SJSA1 (cell line): ENCODE data around the gene CD19. TPM values are rescaled to one million over a fixed set of nuclear protein-coding genes. Genes with fewer than 3 reads are reported as not detected.
"Not testable (repeated sequence)": the region's sequence is repeated elsewhere in the genome, so short reads cannot be mapped to it uniquely, and the experiment has no call there.

Experiments used
- DNase-seq, 2 experiments: peaks; one replicate each; pipeline ENCODE4 v3.0.0-alpha.2; 2015 to 2020; ENCODE audit warnings: low spot score in 2 of 2, low read depth in 1 of 2
- H3K27ac ChIP-seq: fragments of 250-450 bp; sonication (Bioruptor Pico); 2 replicates; pipeline ENCODE4 v1.5.1; 2020; ENCODE audit warnings: mild to moderate bottlenecking, moderate library complexity
- H3K27me3 ChIP-seq: fragments of 250-450 bp; sonication (Bioruptor Pico); replicated peaks from 2 replicates; pipeline ENCODE4 v1.5.1; 2020; ENCODE audit warnings: mild to moderate bottlenecking, moderate library complexity
- H3K36me3 ChIP-seq: fragments of 250-450 bp; sonication (Bioruptor Pico); 2 replicates; pipeline ENCODE4 v1.5.1; 2020; ENCODE audit warnings: mild to moderate bottlenecking
- H3K4me1 ChIP-seq: fragments of 250-450 bp; sonication (Bioruptor Pico); replicated peaks from 2 replicates; pipeline ENCODE4 v1.6.1; 2021; ENCODE audit warnings: mild to moderate bottlenecking
- H3K4me3 ChIP-seq: fragments of 250-450 bp; sonication (Bioruptor Pico); 2 replicates; pipeline ENCODE4 v1.5.1; 2020; ENCODE audit warnings: mild to moderate bottlenecking
- H3K9me3 ChIP-seq: fragments of 250-450 bp; sonication (Bioruptor Pico); replicated peaks from 2 replicates; pipeline ENCODE4 v1.5.1; 2020; ENCODE audit warnings: mild to moderate bottlenecking
- total RNA-seq: library from RNA; depleted of rRNA; stranded (reverse); fragments of >200 nt; shearing (Covaris generic); gene quantifications from 2 replicates; pipeline ENCODE4 v1.2.3, GENCODE V29; 2014

Gene CD19
- total RNA-seq, 1 experiment from 2014 or later, result not detected

DNA sequence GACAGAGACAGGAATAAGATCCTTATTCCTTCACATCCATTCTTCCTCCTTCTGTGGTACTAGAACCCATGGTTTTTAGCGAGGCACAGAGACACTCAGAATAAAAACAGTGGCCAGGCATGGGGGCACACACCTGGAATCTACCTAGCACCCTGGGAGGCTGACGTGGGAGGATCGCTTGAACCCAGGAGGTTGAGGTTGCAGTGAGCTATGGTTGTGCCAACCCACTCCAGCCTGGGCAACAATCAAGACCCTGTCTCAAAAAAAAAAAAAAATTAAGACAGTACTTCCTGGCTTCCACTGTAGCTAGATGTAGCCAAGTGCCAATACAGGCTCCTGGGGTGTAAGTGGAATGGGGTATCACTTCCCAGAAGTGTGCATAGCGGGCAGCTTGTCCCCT lies 35.4 kb downstream of the CD19 start:
- peaks cover 32% of the 10 kb centered on the region for H3K36me3 ChIP-seq
- H3K9me3 ChIP-seq, result no peaks in the 10 kb centered on the region
- H3K4me1 ChIP-seq, result no peaks in the 10 kb centered on the region
- no peaks in the 10 kb centered on the region for H3K27me3 ChIP-seq
- no peak for DNase-seq
- no peak overlapping the region for H3K4me3 ChIP-seq
- no peak overlapping the region for H3K27ac ChIP-seq

GRCh38 chr16:28969696-28970095 lies 37.9 kb downstream of the CD19 start:
- not testable (repeated sequence) for H3K4me1 ChIP-seq, DNase-seq, H3K27me3 ChIP-seq, H3K4me3 ChIP-seq, H3K27ac ChIP-seq, H3K9me3 ChIP-seq, H3K36me3 ChIP-seq

GRCh38 chr16:28974007-28974436 lies 42.3 kb downstream of the CD19 start:
- Histone ChIP-seq H3K9me3 (no peaks in the 10 kb centered on the region), H3K4me1 (peaks cover 11% of the 10 kb centered on the region), H3K36me3 (peaks cover 23% of the 10 kb centered on the region), H3K27me3 (no peaks in the 10 kb centered on the region), H3K27ac (peak overlapping the region; percentile 62), H3K4me3 (peak overlapping the region; percentile 81)
- peak in 1 of 2 experiments; percentile 77 for DNase-seq

- Histone ChIP-seq H3K4me1 (peaks cover 11% of the 10 kb centered on the region), H3K36me3 (peaks cover 23% of the 10 kb centered on the region), H3K27ac (peak within 1 kb of the TSS; percentile 62), H3K4me3 (peak within 1 kb of the TSS; percentile 81), H3K27me3 (no peaks in the 10 kb centered on the region), H3K9me3 (no peaks in the 10 kb centered on the region)
- peak; percentile 89 to 97 for DNase-seq
Measured at GRCh38 chr16:28974437-28975157, 42.8 kb downstream of the CD19 start, which contains the start of gene SPNS1. SPNS1 (plus strand) TSS chr16:28974778; CDS start chr16:28975152, 374 bp downstream.

- H3K4me3 ChIP-seq, result peak overlapping the region; percentile 81
- H3K4me1 ChIP-seq, result peaks cover 11% of the 10 kb centered on the region
- no peaks in the 10 kb centered on the region for H3K9me3 ChIP-seq
- H3K36me3 ChIP-seq, result peaks cover 23% of the 10 kb centered on the region
- H3K27ac ChIP-seq, result peak overlapping the region; percentile 62; the same call in 1 of the 2 replicates
- DNase-seq, result no peak
- no peaks in the 10 kb centered on the region for H3K27me3 ChIP-seq
Measured at GRCh38 chr16:28975158-28975599, 43.4 kb downstream of the CD19 start.

- no peak for DNase-seq
- Histone ChIP-seq H3K36me3 (peaks cover 46% of the 10 kb centered on the region), H3K27me3 (no peaks in the 10 kb centered on the region), H3K9me3 (0 out of 2 replicates have a peak, but pooled peaks cover 3% of the 10 kb centered on the region), H3K4me1 (peaks cover 11% of the 10 kb centered on the region), H3K27ac (no peak overlapping the region), H3K4me3 (no peak overlapping the region)
Measured at GRCh38 chr16:28977703-28978662, 46.2 kb downstream of the CD19 start.

DNA sequence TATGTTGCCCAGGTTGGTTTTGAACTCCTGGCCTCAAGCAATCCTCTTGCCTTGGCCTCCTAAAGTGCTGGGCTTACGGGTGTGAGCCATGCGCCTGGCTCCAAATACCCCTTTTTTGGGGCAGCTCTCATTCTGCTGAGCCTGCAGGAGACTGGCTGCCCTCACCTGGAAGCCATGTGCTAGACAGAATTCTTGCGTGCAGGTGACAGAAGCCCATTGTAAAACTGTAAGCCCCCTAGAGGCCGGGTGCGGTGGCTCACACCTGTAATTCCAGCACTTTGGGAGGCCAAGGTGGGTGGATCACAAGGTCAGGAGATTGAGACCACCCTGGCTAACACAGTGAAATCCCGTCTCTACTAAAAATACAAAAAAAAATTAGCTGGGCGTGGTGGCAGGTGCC lies 48.6 kb downstream of the CD19 start:
- H3K4me3 ChIP-seq, H3K9me3 ChIP-seq, H3K27me3 ChIP-seq, H3K4me1 ChIP-seq, H3K27ac ChIP-seq, DNase-seq: not testable (repeated sequence)
- peaks cover 56% of the 10 kb centered on the region for H3K36me3 ChIP-seq

- no peaks in the 10 kb centered on the region for H3K27me3 ChIP-seq
- H3K27ac ChIP-seq, result no peak overlapping the region
- H3K9me3 ChIP-seq, result 0 out of 2 replicates have a peak, but pooled peaks cover 3% of the 10 kb centered on the region
- no peak for DNase-seq
- peaks cover 2% of the 10 kb centered on the region for H3K4me1 ChIP-seq
- H3K4me3 ChIP-seq, result no peak overlapping the region
- peaks cover 58% of the 10 kb centered on the region for H3K36me3 ChIP-seq
Measured at GRCh38 chr16:28980929-28981328, 49.2 kb downstream of the CD19 start.

DNA sequence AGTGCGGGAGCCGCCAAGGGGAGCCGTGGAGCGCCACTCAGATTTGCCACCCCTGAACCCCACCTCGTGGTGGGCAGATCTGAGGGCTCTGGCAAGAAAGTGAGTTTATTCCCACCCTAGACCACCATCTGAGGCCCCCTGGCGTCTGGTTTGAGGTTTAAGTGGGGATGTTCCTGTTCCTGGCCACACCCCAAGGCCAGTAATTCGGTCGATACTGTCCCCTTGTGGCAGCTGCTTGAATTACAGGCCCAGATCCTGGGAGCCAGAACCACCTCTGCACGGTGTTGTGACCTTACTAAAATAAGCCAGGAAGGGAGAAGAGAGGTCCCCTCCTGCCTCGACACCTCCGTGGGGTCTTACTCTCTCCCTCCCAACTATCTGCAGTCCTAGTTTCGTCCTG lies 49.7 kb downstream of the CD19 start:
- Histone ChIP-seq H3K27ac (no peak overlapping the region), H3K36me3 (peaks cover 52% of the 10 kb centered on the region), H3K4me1 (no peaks in the 10 kb centered on the region), H3K27me3 (no peaks in the 10 kb centered on the region), H3K9me3 (0 out of 2 replicates have a peak, but pooled peaks cover 3% of the 10 kb centered on the region), H3K4me3 (no peak overlapping the region)
- no peak for DNase-seq

- Histone ChIP-seq H3K27me3 (no peaks in the 10 kb centered on the region), H3K4me3 (no peak overlapping the region), H3K27ac (no peak overlapping the region), H3K9me3 (0 out of 2 replicates have a peak, but pooled peaks cover 3% of the 10 kb centered on the region), H3K36me3 (peaks cover 48% of the 10 kb centered on the region), H3K4me1 (no peaks in the 10 kb centered on the region)
- no peak for DNase-seq
Measured at GRCh38 chr16:28982418-28982817, 50.6 kb downstream of the CD19 start.

GRCh38 chr16:28982949-28983348 lies 51.2 kb downstream of the CD19 start:
- no peaks in the 10 kb centered on the region for H3K4me1 ChIP-seq
- H3K36me3 ChIP-seq, result peaks cover 48% of the 10 kb centered on the region

DNA sequence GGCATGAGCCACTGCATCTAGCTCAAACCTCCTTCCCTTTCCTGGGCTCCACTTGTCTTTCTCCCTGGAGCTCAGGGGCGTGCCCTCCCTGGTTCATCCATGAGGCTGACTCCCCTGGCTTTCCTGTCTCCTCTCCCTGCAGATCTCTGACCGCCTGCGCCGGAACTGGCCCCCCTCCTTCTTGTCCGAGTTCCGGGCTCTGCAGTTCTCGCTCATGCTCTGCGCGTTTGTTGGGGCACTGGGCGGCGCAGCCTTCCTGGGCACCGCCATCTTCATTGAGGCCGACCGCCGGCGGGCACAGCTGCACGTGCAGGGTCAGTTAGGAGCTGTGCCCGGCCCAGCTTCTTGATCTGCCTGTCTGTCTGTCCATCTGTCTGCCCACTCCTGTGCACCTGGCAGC lies 51.9 kb downstream of the CD19 start:
- H3K27me3 ChIP-seq, result no peaks in the 10 kb centered on the region
- no peak for DNase-seq
- H3K36me3 ChIP-seq, result peaks cover 47% of the 10 kb centered on the region
- 0 out of 2 replicates have a peak, but pooled peaks cover 3% of the 10 kb centered on the region for H3K9me3 ChIP-seq
- no peak overlapping the region for H3K4me3 ChIP-seq
- no peaks in the 10 kb centered on the region for H3K4me1 ChIP-seq
- H3K27ac ChIP-seq, result no peak overlapping the region

More at GRCh38 chr16:28982949-28983348, 51.2 kb downstream of the CD19 start:
- Histone ChIP-seq H3K27me3 (no peaks in the 10 kb centered on the region), H3K9me3 (0 out of 2 replicates have a peak, but pooled peaks cover 3% of the 10 kb centered on the region), H3K4me3 (no peak overlapping the region), H3K27ac (no peak overlapping the region)
- DNase-seq, result no peak

DNA sequence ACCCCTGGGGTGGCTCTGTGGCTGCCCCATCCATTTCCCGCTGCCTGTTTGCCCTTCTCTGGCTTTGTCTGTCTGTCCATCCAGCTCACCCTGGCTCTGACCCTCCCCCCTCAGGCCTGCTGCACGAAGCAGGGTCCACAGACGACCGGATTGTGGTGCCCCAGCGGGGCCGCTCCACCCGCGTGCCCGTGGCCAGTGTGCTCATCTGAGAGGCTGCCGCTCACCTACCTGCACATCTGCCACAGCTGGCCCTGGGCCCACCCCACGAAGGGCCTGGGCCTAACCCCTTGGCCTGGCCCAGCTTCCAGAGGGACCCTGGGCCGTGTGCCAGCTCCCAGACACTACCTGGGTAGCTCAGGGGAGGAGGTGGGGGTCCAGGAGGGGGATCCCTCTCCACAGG lies 52.3 kb downstream of the CD19 start:
- peaks cover 47% of the 10 kb centered on the region for H3K36me3 ChIP-seq
- H3K4me3 ChIP-seq, result no peak overlapping the region
- 0 out of 2 replicates have a peak, but pooled peaks cover 3% of the 10 kb centered on the region for H3K9me3 ChIP-seq
- no peak for DNase-seq
- no peaks in the 10 kb centered on the region for H3K4me1 ChIP-seq
- H3K27me3 ChIP-seq, result no peaks in the 10 kb centered on the region
- H3K27ac ChIP-seq, result no peak overlapping the region
